Nephron (organoid): ENCODE measurements around the gene HCST.
A peak's percentile ranks its signal among the peaks of the same experiment; 100 is the strongest.

Experiments
- H3K27ac Mint-ChIP-seq, 3 experiments: 2 replicates each; pipeline ENCODE4 v1.8.0; 2020; ENCODE audit warnings: mixed read lengths in 3 of 3, mild to moderate bottlenecking in 2 of 3, moderate library complexity in 1 of 3
- H3K27me3 Mint-ChIP-seq: 2 replicates; pipeline ENCODE4 v1.8.0; 2021; ENCODE audit warnings: low read depth, mild to moderate bottlenecking, moderate library complexity, mixed read lengths
- H3K36me3 Mint-ChIP-seq: 2 replicates; pipeline ENCODE4 v1.8.0; 2020; ENCODE audit warnings: low read depth, mixed read lengths
- H3K4me1 Mint-ChIP-seq: 2 replicates; pipeline ENCODE4 v1.8.0; 2020; ENCODE audit warnings: mixed read lengths
- H3K4me3 Mint-ChIP-seq, 3 experiments: 2 replicates each; pipeline ENCODE4 v1.8.0; 2020; ENCODE audit warnings: mild to moderate bottlenecking in 3 of 3, mixed read lengths in 3 of 3, moderate library complexity in 2 of 3
- H3K9me3 Mint-ChIP-seq: 2 replicates; pipeline ENCODE4 v1.8.0; 2020; ENCODE audit warnings: mixed read lengths
- CTCF ChIP-seq, 3 experiments: fragments of 200-600 bp; sonication (generic); IDR thresholded peaks; one replicate each; pipeline ENCODE4 v1.5.0; 2021; ENCODE audit warnings: antibody characterized with exemption in 3 of 3; ENCODE audit not compliant: unreplicated experiment in 3 of 3

HCST gene

GRCh38 chr19:35938282-35939224 lies 36.2 kb downstream of the HCST start:
- peak overlapping the region; percentile 87 to 88 (median 87) for H3K4me3 Mint-ChIP-seq
- peaks cover 17% of the 10 kb centered on the region for H3K36me3 Mint-ChIP-seq
- H3K27me3 Mint-ChIP-seq, result no peaks in the 10 kb centered on the region
- H3K27ac Mint-ChIP-seq, result peak overlapping the region; percentile 15 to 69 (median 39)
- H3K4me1 Mint-ChIP-seq, result peaks cover 22% of the 10 kb centered on the region
- no peaks in the 10 kb centered on the region for H3K9me3 Mint-ChIP-seq
- TF ChIP-seq CTCF (IDR thresholded peaks at IDR 0.05; ENCODE audit: unreplicated experiment in 3 of 3), result no peak

GRCh38 chr19:35939307-35940077 lies 37.2 kb downstream of the HCST start:
- no peak for TF ChIP-seq CTCF (IDR thresholded peaks at IDR 0.05; ENCODE audit: unreplicated experiment in 3 of 3)
- no peak overlapping the region for H3K4me3 Mint-ChIP-seq
- no peaks in the 10 kb centered on the region for H3K9me3 Mint-ChIP-seq
- H3K36me3 Mint-ChIP-seq, result peaks cover 25% of the 10 kb centered on the region
- no peaks in the 10 kb centered on the region for H3K27me3 Mint-ChIP-seq
- H3K27ac Mint-ChIP-seq, result no peak overlapping the region
- H3K4me1 Mint-ChIP-seq, result peaks cover 22% of the 10 kb centered on the region

GRCh38 chr19:35940078-35940775 lies 37.9 kb downstream of the HCST start:
- Mint-ChIP-seq H3K9me3 (no peaks in the 10 kb centered on the region), H3K27ac (no peak overlapping the region), H3K36me3 (peaks cover 26% of the 10 kb centered on the region), H3K4me1 (peaks cover 22% of the 10 kb centered on the region), H3K27me3 (peaks cover 2% of the 10 kb centered on the region), H3K4me3 (no peak overlapping the region)
- TF ChIP-seq CTCF (IDR thresholded peaks at IDR 0.05; ENCODE audit: unreplicated experiment in 3 of 3), result no peak

- no peak overlapping the region for H3K4me3 Mint-ChIP-seq
- TF ChIP-seq CTCF (IDR thresholded peaks at IDR 0.05; ENCODE audit: unreplicated experiment in 3 of 3), result no peak
- no peaks in the 10 kb centered on the region for H3K9me3 Mint-ChIP-seq
- peaks cover 20% of the 10 kb centered on the region for H3K4me1 Mint-ChIP-seq
- peaks cover 32% of the 10 kb centered on the region for H3K36me3 Mint-ChIP-seq
- H3K27me3 Mint-ChIP-seq, result peaks cover 4% of the 10 kb centered on the region
- no peak overlapping the region for H3K27ac Mint-ChIP-seq
These were observed 38.5 kb downstream of the HCST start for GRCh38 chr19:35940839-35941238.

GRCh38 chr19:35942235-35942634 lies 39.9 kb downstream of the HCST start:
- Mint-ChIP-seq H3K27me3 (peaks cover 4% of the 10 kb centered on the region), H3K4me1 (peaks cover 15% of the 10 kb centered on the region), H3K9me3 (no peaks in the 10 kb centered on the region), H3K36me3 (peaks cover 34% of the 10 kb centered on the region), H3K27ac (no peak overlapping the region), H3K4me3 (no peak overlapping the region)
- TF ChIP-seq CTCF (IDR thresholded peaks at IDR 0.05; ENCODE audit: unreplicated experiment in 3 of 3), result no peak
